ENCODE measurements around the gene ANGEL2.

The ANGEL2 gene

GRCh38 chr1:212974711-212975110 is 41.0 kb downstream of the ANGEL2 start:
- Histone ChIP-seq H3F3A (ENCODE audit: insufficient read depth) (no peaks in the 10 kb centered on the region), H3K36me3 (ENCODE audit: low read length) (no peaks in the 10 kb centered on the region)

DNA sequence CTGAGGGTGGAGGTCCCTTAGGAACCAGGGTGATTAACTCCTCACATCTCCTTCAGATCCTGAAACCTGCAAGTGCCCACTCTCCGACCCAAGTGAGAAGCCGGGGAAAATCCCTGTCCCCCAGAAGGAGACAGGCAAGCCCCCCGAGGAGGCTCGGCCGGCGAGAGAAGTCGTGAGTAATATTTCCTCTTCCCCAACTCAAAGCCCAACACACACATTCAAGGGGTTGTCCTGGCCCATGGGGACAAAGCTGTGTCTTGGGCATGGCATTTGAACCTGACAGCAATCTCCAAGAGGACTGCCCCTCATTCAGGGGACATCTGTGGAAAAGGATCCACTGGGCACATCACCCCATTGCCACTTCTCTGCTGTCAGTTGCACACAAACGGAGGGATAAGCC is 41.8 kb downstream of the ANGEL2 start:
- Histone ChIP-seq H3K27ac (ENCODE audit: low read depth, low read length) (no peak overlapping the region), H2AFZ (ENCODE audit: low read depth, low read length, severe bottlenecking) (no peak overlapping the region), H3K4me3 (ENCODE audit: insufficient read depth, low read length, poor library complexity, severe bottlenecking) (no peak overlapping the region), H3K9ac (ENCODE audit: low read length) (no peak overlapping the region), H4K20me1 (ENCODE audit: low read depth, low read length) (no peaks in the 10 kb centered on the region), H3F3A (ENCODE audit: insufficient read depth) (no peaks in the 10 kb centered on the region), H3K36me3 (ENCODE audit: low read length) (no peaks in the 10 kb centered on the region), H3K9me3 (ENCODE audit: insufficient read depth, low read length) (no peaks in the 10 kb centered on the region), H3K79me2 (ENCODE audit: insufficient read depth, low read length) (no peaks in the 10 kb centered on the region), H3K27me3 (ENCODE audit: low read length) (no peaks in the 10 kb centered on the region), H3K4me2 (ENCODE audit: low read depth, low read length, poor library complexity, severe bottlenecking) (no peak overlapping the region), H3K9me2 (replicated peaks; ENCODE audit: insufficient read depth, low read length) (no peaks in the 10 kb centered on the region)
- TF ChIP-seq CTCF (IDR thresholded peaks at IDR 0.05; ENCODE audit: insufficient read depth, low read length, poor library complexity, severe bottlenecking) (no peak), EZH2phosphoT487 (conservative IDR thresholded peaks at IDR 0.05; ENCODE audit: low read length) (no peak)

More at GRCh38 chr1:212974711-212975110, 41.0 kb downstream of the ANGEL2 start:
- H3K9ac ChIP-seq (ENCODE audit: low read length): no peak overlapping the region
- no peak for TF ChIP-seq EZH2phosphoT487 (conservative IDR thresholded peaks at IDR 0.05; ENCODE audit: low read length)
- no peak for TF ChIP-seq CTCF (IDR thresholded peaks at IDR 0.05; ENCODE audit: insufficient read depth, low read length, poor library complexity, severe bottlenecking)
- H2AFZ ChIP-seq (ENCODE audit: low read depth, low read length, severe bottlenecking): no peak overlapping the region
- no peak overlapping the region for H3K4me3 ChIP-seq (ENCODE audit: insufficient read depth, low read length, poor library complexity, severe bottlenecking)
- no peak overlapping the region for H3K27ac ChIP-seq (ENCODE audit: low read depth, low read length)
- H3K9me3 ChIP-seq (ENCODE audit: insufficient read depth, low read length): no peaks in the 10 kb centered on the region
- no peak overlapping the region for H3K4me2 ChIP-seq (ENCODE audit: low read depth, low read length, poor library complexity, severe bottlenecking)
- H3K9me2 ChIP-seq (replicated peaks; ENCODE audit: insufficient read depth, low read length): no peaks in the 10 kb centered on the region
- no peaks in the 10 kb centered on the region for H4K20me1 ChIP-seq (ENCODE audit: low read depth, low read length)
- H3K79me2 ChIP-seq (ENCODE audit: insufficient read depth, low read length): no peaks in the 10 kb centered on the region
- no peaks in the 10 kb centered on the region for H3K27me3 ChIP-seq (ENCODE audit: low read length)

DNA sequence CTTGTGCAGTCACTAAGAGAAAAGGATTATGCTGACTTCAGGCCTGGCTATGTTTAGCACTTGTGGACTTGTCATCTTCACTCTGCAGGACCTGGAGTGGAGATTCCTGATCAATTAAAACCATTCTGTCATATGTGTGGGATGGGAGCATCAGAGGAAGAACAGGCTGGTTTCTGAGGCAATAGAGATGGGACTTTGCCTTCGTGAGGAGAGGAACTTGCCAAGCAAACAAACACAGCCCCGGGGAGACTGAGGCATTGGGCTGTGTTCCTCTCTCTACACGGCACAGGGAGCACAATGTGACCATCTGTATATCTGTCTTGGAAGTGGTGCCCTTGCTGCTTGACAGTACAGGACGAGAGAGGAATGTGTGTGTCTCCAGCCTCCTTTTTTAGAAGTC is 42.2 kb downstream of the ANGEL2 start:
- Histone ChIP-seq H3K36me3 (ENCODE audit: low read length) (no peaks in the 10 kb centered on the region), H3K27ac (ENCODE audit: low read depth, low read length) (no peak overlapping the region), H3K79me2 (ENCODE audit: insufficient read depth, low read length) (no peaks in the 10 kb centered on the region), H3K9me2 (replicated peaks; ENCODE audit: insufficient read depth, low read length) (no peaks in the 10 kb centered on the region), H3K27me3 (ENCODE audit: low read length) (no peaks in the 10 kb centered on the region), H3K4me3 (ENCODE audit: insufficient read depth, low read length, poor library complexity, severe bottlenecking) (no peak overlapping the region), H4K20me1 (ENCODE audit: low read depth, low read length) (no peaks in the 10 kb centered on the region), H2AFZ (ENCODE audit: low read depth, low read length, severe bottlenecking) (no peak overlapping the region), H3K9me3 (ENCODE audit: insufficient read depth, low read length) (no peaks in the 10 kb centered on the region), H3F3A (ENCODE audit: insufficient read depth) (no peaks in the 10 kb centered on the region), H3K4me2 (ENCODE audit: low read depth, low read length, poor library complexity, severe bottlenecking) (no peak overlapping the region), H3K9ac (ENCODE audit: low read length) (no peak overlapping the region)
- no peak for TF ChIP-seq CTCF (IDR thresholded peaks at IDR 0.05; ENCODE audit: insufficient read depth, low read length, poor library complexity, severe bottlenecking)
- TF ChIP-seq EZH2phosphoT487 (conservative IDR thresholded peaks at IDR 0.05; ENCODE audit: low read length): no peak
